GM18498 (cell line): ENCODE measurements around the gene KIF5B.
"Not testable (repeated sequence)": the region's sequence is repeated elsewhere in the genome, so short reads cannot be mapped to it uniquely, and the experiment has no call there.

ENCODE experiments used
- ATAC-seq: cut with Tn5 transposase; IDR thresholded peaks from one replicate; pipeline ENCODE4 v1.9.1; 2021; ENCODE audit warnings: mild to moderate bottlenecking, moderate library complexity; ENCODE audit not compliant: unreplicated experiment

Gene KIF5B

DNA sequence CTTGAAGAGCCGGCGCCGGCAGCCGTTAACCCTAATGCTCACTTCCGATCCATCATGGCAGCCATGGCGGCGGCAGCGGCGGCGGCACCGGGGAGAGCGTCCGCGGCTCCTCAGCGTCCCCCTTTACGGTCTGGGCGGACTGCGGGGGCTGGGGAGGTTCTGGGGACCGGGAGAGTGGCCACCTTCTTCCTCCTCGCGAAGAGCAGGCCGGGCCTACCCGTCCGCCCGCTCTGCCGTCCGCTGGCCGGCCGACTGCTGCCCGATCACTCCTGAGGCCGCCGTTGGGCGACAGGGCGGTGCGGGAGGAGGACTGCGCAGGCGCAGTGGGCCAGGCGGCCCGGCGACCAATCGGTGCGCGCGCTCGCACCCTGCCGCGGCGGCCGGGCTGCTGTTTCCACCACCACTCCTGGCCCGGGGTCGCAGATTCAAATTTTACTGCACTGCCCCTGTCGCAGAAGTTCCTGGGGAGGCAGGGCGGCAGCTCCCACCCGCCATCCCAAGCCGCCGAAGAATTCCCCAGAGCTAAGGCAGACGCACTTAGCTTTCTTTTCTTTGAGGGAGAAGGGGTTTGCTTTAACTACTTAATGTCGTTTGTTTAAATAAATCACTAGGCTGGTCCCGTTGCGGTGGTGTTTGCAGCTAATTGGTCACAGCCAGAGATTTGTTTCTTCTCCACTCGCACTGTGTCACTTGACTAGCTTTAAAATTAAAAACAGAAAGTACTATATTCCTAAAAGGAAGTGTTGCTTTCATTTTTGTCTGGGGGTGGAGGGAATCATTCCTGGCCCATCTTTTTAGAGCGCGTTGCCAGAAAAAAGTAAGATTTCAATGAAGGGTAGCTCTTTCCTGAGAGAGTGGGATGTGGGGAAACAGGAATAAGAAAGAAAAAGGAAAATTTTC is at the start of gene KIF5B:
Gene KIF5B, minus strand, starts transcription at position 290 of the 900 bp plus-strand sequence. CDS start 452 bp downstream, outside the sequence.
- peak; percentile 90 for ATAC-seq

DNA sequence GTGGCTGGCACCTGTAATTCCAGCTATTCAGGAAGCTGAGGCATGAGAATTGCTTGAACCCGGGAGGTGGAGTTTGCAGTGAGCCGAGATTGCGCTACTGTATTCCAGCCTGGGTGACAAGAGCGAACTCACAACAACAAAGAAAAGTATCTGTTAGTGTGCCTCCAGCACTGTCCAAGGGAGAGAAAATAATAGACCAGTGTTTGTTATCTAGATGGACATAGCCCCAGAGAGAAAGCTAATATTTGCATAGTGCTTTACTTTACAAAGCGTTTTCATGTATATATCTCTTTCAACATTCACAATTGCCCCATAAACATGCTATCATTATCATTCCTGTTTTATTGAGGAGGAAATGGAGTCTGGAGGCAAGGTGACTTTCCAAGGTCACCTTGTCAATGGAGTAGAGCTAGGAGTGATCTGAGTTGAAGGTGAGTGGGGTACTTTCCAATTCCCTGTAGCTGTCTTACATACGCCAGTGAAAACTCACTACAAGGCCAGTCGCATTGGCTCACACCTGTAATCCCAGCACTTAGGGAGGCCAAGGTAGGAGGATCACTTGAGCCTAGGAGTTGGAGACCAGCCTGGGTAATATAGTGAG is 49.7 kb upstream of the KIF5B start:
- no peak for ATAC-seq

DNA sequence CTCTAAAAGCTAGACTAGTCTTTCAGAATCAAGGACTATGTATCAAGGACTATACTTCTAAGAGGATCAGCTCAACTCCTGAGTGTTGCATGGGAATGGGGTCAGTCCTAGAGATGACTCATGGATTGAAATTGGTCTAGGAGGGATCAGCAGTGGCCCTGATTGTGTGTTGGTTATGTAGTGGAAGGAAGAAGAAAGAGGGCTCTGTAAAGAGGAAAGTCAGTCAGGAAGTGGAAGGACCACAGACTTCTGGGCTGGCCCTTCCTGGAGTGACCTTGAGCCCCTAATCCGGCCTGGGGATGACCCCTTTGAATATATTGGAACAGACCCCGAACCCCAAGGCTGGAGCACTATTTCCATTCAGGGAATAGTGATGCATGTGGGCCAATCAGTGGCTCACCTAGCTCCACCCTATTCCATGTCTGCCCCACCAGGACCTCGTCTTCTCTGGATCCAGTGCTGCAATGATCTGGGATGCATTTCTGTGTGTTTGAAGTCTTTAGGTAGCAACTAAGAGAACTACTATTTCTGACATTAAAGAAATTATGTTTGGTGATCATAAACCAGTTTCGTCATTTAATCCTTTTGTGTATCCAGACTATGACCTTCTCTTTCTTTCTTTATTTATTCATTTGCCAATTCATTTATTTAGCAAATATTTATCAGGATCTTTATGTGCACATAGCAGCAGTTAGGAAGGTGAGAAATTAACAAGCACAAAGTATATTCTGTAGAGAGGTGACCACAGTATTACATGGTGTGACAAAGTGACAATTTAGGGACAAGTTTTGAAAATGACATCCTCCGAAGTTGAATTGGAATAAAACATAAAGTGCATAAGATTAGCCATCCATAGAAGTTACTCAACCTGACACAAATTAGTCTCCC is 48.6 kb upstream of the KIF5B start:
- no peak for ATAC-seq

DNA sequence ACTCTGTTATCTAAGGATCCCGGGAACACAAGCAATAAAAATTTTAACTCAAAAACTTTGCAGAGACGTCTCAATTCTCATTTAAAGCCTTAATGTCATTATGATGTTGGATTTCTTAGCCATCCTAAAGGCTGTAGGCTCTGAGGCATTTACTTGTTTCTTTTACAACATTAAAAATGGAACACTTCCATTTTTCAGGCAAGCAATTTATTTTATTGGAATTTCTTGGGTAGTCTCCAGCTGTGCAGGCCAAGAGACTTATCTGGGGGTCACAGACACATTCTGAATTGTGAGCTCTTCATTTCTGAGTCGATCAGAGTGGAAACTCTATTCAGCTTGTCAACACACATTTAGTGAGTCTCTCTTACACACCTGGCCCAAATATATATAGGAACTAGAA is 48.0 kb upstream of the KIF5B start:
- no peak for ATAC-seq

DNA sequence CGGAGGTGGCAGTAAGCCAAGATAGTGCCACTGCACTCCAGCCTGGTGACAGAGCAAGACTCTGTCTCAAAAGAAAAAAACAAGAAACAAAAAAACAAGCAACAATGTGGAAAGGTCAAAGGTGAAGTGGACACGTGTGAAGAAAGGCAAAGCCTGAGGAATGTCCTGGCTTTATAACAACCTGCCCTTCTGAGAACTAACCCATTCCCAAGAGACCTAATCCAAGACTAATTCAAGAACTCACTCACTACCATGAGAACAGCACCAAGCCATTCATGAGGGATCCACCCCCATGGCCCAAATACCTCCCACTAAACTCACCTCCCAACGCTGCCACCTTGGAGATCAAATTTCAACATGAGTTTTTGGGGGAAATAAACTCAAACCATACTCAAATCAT is 47.5 kb upstream of the KIF5B start:
- no peak for ATAC-seq

DNA sequence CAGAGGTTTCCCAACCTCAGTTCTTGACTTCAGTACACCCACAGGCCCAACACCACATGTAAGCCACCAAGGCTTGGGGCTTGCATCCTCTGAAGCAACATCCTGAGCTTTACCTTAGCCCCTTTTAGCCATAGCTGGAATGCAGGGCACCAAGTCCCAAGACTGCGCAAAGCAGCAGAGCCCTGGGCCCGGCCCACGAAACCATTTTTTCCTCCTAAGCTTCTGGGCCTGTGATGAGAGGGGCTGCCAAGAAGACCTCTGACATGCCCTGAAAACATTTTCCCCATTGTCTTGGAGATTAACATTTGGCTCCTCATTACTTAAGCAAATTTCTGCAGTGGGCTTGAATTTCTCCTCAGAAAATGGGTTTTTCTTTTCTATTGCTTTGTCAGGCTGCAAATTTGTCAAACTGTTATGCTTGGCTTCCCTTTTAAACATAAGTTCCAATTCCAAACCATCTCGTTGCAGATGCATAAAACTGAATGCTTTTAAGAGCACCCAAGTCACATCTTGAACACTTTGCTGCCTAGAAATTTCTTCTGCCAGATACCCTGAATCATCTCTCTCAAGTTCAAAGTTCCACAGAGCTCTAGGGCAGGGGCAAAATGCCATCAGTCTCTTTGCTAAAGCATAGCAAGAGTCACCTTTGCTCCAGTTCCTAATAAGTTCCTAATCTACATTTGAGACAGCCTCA is 42.5 kb upstream of the KIF5B start:
- ATAC-seq: not testable (repeated sequence)

DNA sequence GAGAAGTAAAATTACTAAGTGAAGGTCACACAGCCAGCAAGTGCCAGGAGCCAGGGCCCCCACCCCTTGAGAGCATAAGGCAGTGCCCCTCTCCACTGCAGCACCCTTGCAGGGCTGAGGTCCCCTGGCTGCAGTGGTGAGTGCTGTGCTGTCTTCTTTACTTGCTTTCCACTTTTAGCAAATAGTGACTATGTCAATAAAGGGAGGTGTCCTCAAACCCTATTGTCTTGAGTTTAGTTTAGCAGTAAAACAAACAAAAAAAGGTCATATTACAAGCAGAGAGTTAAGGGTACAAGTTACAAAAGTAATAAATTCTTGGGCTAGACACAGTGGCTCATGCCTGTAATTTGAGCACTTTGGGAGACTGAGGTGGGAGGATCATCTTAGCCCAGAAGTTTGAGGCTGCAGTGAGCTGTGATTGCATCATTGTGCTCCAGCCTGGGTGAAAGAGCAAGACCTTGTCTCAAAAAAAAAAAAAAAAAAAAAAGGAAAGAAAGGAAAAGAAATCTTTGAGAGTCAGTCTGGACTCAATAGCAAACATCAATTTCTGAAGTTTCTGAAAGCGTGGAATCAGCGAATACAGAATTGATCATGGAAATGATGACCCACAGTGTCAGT is 39.0 kb upstream of the KIF5B start:
- ATAC-seq: no peak

DNA sequence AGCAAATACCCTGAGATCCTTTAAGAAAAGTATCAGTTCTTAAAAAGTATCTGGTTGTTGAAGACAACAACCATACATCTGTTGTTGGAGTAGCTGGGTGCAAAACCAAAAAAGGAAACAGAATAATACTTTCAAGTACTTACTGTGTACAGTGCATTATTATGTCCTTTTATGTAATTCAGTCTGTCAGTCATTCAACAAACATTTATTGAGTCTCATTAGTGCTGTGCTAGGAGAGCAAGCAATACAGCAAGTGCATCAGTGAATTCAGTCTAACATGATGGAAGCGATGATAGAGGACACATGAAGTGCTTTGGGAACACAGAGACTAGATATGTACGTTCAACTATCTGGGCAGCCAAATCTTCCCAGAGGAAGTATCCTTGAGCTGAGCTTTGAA is 37.4 kb upstream of the KIF5B start:
- no peak for ATAC-seq

DNA sequence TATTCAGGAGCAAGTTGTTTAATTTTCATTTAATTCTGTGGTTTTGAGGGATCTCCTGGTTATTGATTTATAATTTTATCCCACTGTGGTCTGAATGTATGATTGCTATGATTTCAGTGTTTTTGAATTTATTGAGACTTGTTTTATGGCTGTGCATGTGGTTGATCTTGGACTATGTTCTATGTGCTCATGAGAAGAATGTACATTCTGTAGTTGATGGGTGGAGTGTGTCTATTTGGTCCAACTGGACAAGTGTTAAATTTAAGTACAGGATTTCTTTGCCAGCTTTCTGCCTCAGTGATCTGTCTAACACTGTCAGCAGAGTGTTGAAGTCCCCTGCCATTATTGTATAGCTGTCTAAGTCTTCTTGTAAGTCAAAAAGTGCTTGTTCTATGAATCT is 34.8 kb upstream of the KIF5B start:
- no peak for ATAC-seq

DNA sequence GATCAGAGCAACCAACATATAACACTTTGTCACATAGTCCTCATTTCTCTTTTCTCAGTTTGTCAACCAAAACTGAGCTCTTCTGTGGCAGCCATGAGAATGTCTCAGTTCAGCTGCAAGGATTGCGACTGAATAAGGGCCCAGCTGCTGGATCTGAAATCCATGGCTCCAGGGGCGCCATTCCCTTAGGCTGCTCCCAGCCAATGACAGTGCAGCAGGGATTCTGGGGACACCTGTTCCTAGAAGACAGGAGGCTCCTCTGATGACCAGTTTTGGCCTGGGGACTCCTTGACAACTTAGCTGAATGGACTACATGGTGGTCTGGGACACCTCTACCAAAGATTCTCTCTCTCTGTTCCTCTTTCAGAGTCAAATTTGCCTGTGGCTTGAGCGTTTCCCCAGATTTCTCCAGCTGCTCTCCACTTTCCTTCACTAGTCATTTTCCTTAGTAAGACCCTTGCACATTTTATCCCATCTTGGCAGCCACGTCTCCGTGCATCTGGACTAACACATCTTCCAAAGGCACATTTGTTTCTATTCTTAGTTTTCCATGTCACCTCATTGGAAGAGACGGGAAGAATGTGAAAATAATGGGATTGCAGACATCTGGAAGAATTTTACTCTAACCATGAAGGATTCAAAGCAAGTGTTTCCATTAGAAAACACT is 28.1 kb upstream of the KIF5B start:
- ATAC-seq: no peak

DNA sequence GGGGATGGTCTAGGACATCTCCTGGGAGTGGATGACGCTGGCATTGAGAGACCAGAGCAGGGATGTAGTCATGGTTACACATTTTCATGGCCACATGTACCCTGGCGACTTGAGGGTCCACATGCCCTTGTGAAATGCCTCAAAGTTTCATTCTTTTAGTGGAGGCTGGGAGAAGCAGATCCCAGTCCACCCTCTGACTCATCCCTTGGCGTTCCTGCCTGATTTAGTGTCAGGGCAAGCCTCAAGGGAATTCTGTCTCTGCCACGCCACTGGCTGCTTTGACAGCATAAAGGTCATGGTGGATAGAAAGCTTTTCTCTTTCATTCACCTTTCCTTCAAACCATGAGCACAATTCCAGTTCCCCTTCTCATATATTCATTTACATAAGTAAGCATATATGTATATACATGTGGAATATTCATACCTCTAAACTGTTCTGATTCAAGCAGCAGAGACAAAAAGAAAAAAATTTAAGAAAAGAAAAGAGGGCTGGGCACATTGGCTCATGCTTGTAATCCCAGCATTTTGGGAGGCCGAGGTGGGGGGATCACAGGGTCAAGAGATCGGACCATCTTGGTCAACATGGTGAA is 21.8 kb upstream of the KIF5B start:
- no peak for ATAC-seq

DNA sequence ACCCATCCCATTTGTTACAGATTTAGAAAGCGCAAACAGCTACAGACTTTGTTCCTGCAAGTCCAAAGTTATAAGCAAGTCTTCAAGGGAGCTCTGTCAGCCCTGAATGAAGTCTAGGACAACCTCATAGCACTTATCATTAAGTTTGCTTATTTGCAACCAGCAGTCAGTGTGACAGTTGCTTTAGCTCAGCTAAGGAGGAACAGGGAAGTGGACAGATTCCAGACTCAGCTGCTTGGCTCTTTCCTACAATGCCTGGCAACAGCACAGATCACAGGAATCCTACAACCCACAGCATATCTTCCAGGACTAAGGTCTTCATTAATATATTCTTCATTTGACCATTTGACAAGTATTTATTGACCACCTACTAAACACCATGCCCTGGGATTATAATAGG is 17.4 kb upstream of the KIF5B start:
- ATAC-seq: no peak

DNA sequence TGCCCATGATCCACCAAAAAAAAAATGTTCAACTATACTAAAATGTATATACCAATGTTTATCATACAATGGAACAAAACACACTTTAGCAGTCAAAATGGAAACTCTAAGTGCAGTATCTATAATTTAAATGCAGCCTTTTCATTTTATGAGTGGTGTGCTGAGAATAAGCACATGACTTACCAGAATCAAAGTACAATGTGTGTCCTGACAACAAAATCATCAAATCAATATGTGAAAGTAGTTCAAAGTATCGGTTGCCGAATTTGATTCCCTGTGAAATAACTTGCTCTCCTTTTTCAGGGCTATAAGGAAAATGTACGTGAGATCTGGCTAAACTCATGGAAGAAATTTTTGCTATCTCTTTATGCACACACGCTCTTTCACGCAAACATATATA is 16.9 kb upstream of the KIF5B start:
- ATAC-seq: no peak

DNA sequence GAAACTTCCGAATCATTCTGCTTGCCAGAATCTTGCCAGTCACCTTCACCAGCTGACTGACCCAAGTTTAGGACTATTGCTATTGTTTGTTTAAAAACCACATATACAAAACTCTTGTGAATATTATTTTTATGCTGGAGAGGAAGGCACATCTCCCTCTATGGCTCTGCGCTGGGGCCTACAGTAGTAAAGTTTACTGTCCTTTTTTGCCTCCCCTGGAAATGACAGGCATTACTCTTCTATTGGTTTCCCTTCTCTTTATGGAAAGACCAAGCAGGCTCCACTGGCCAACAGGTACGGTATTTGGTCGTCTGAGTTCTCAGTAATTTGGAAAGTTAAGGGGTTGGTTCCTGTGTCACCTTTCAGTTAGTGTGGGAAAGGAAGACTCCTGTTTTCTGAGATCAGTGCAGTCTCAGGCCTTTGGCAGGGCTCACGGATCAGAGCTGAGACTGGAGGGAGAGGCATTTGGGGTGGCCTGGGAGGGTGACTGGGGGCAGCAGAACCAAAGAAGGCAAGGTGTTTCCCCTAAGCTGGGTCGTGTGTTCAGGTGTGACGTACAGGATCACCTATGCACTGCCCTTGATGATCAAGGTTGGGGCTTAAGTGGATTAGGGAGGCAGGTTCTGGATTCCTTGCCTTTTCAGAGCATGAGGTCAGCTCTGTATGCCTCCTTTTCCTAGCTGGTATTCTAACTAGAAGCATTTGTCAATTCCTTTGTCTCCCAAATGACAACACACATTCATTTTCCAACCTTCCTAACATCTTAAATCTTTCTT is 16.0 kb upstream of the KIF5B start:
- ATAC-seq: no peak

DNA sequence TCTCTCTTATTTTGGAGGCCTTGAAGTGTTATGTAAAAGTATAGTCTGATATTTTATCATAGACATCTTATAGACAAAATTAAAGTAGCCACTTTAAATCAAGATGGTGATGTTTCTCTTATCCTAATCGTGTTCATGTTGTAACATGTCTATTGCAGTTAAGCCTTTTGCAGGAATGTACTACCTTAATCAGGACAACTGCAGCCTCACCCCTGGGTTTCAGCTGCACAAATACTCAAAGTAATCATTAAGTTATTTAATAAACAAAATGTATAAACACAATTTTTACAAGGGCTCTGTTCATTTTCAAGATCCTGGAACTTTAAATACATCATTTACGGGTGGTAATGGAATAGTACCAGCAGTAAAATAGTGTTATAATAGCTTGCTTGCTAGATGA is 14.4 kb upstream of the KIF5B start:
- ATAC-seq: no peak

DNA sequence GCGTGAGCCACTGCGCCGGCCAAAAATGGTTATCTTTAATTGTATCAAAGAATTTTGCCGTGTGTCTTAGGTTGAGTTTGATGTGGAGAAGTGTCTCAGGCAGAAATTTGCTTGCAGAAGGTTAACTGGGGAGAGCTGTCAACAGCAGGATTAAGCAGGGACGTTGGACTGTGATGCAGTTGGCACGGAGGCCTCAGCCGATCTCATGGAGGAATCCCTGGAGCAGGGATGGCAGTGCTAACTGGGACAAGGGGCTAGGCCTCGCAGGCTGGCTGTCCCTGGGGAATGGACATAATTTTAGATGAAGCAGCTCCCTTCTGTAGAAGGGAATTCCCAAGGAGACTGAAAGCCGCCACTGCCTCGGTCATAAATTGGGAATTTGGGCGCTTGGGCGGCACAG is 12.3 kb upstream of the KIF5B start:
- no peak for ATAC-seq

DNA sequence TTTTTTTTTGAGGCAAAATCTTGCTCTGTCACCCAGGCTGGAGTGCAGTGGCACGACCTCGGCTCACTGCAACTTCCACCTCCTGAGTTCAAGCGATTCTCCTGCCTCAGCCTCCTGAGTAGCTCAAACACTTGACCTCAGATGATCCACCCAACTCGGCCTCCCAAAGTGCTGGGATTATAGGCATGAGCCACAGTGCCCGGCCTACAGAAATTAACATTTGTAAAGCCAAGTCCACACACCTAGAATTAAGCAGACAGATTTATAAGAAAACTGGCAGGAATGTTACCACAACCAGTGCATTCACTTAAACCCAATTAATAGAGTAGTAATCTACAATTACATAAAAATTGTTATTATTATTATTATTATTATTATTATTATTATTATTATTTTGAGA is 11.7 kb upstream of the KIF5B start:
- ATAC-seq: not testable (repeated sequence)

DNA sequence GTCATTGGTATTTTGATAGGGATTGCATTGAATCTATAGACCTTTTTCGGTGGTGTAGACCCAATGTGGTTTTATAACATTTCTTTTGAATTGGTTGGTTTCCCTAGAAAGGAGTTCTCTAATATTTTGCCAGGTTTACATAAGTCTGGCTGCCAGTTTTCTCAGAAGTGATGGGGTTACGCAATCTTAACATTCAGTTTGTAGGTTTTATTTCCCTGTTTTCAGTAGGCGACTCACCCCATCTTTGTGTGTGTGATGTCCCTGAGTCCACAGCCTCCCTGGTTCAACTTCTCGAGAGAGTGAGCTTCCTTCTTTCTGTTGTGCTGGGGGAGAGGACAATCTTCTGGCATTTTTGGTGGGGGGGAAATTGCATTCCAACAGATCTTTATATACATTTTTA is 9.6 kb upstream of the KIF5B start:
- ATAC-seq: no peak

DNA sequence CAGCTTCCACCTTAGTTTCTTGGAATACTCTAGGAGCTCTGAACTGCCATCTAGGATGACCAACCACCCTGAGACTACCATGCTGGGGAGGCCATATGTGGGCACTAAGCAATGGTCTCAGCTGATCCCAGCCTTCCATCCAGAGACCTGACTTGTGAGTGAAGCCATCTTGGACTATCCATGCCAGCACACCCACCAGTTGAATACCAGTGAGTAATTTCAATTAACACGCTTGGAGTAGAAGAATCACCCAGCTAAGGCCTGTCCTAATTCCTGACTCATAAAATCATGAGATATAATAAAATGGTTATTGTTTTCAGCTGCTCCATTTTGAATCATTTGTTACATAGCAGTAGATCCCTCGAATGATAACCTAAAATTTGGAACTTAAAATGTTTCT is 5.2 kb upstream of the KIF5B start:
- ATAC-seq: no peak
